ENCODE data around the gene FGF14. TPM values are rescaled to one million over a fixed set of nuclear protein-coding genes. Genes with fewer than 3 reads are reported as not detected.

Gene FGF14
- total RNA-seq, 1 experiment from 2014 or later, result 0.22 TPM

DNA sequence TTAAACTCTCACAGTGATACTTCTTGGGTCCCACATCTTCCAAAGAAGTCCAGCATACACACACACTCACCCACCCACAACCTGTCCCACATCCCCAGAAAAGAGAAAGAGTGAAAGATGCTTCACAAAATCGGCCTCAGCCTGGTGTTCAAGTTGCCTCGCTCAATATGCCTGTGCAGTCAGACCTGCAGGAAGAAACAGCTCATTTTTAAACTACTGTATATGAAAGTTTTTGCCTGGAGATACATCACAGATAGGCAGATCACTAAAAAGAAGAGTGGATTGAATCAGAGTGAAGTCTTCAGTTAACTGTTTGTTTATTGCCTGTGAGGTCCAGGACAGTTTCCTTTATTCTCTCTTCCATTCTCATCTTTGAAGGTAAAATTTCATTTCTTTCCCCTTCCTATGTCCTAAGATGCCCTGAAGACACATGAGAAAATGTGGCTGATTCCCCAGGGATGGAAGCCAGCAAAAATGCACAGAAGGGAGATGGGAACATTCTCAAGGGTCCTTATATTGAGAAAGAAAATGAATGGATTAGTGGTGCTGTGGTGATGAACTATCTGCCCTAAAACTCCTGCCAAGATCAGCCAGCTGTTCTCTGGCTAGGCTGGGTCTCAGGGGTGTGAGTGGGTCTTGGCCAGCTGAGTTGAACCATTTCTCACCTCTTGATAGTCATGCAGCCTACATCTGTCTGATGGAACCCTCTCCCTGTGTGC lies 690.4 kb downstream of the FGF14 start:
- Mint-ChIP-seq H3K4me1 (peaks cover 11% of the 10 kb centered on the region in 2 experiments), H3K27ac (no peak overlapping the region), H3K4me3 (no peak overlapping the region), H3K27me3 (ENCODE audit: low read depth) (peaks cover 3% of the 10 kb centered on the region; the same call in 1 of the 2 replicates), H3K36me3 (ENCODE audit: insufficient read depth in 1 of 3, low read depth in 3 of 3) (no peaks in the 10 kb centered on the region), H3K9me3 (no peaks in the 10 kb centered on the region)
- TF ChIP-seq, protein P1, sequence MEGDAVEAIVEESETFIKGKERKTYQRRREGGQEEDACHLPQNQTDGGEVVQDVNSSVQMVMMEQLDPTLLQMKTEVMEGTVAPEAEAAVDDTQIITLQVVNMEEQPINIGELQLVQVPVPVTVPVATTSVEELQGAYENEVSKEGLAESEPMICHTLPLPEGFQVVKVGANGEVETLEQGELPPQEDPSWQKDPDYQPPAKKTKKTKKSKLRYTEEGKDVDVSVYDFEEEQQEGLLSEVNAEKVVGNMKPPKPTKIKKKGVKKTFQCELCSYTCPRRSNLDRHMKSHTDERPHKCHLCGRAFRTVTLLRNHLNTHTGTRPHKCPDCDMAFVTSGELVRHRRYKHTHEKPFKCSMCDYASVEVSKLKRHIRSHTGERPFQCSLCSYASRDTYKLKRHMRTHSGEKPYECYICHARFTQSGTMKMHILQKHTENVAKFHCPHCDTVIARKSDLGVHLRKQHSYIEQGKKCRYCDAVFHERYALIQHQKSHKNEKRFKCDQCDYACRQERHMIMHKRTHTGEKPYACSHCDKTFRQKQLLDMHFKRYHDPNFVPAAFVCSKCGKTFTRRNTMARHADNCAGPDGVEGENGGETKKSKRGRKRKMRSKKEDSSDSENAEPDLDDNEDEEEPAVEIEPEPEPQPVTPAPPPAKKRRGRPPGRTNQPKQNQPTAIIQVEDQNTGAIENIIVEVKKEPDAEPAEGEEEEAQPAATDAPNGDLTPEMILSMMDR (conservative IDR thresholded peaks at IDR 0.05), result no peak
- Histone ChIP-seq H3K18ac (ENCODE audit: insufficient read length, low read depth, low read length) (no peak overlapping the region), H3K27ac (ENCODE audit: insufficient read length, low read depth, low read length) (no peak overlapping the region), H3K14ac (ENCODE audit: insufficient read depth, low read length) (no peak overlapping the region), H3K27me3 (ENCODE audit: insufficient read depth, low read length) (no peaks in the 10 kb centered on the region), H3K23ac (ENCODE audit: insufficient read length, low read depth, low read length) (no peak overlapping the region), H3T11ph (ENCODE audit: low read length) (no peak overlapping the region), H2BK120ac (ENCODE audit: low read depth, low read length, poor library complexity, severe bottlenecking) (no peak overlapping the region), H2AFZ (ENCODE audit: low read length) (no peak overlapping the region), H3K23me2 (ENCODE audit: insufficient read length, low read depth, low read length, poor library complexity, severe bottlenecking) (no peaks in the 10 kb centered on the region), H4K5ac (ENCODE audit: insufficient read length, low read depth, low read length) (no peak overlapping the region), H3K9ac (ENCODE audit: extremely low read depth, insufficient read length, low read length) (no peak overlapping the region), H2BK20ac (ENCODE audit: low read depth, low read length, poor library complexity, severe bottlenecking) (no peak overlapping the region), H3K9me3 (ENCODE audit: control insufficient read depth, low read depth, low read length) (no peaks in the 10 kb centered on the region), H3K4ac (ENCODE audit: low read depth, low read length) (no peak overlapping the region), H3K56ac (ENCODE audit: insufficient read length, low read depth, low read length) (no peak overlapping the region), H3K79me1 (ENCODE audit: insufficient read depth, low read depth, low read length, poor library complexity, severe bottlenecking) (no peaks in the 10 kb centered on the region), H3K4me1 (ENCODE audit: insufficient read depth, low read length) (0 out of 2 replicates have a peak, but pooled peaks cover 3% of the 10 kb centered on the region), H2BK5ac (ENCODE audit: insufficient read length, low read length) (no peak overlapping the region), H4K8ac (replicated peaks; ENCODE audit: insufficient read length, low read depth, low read length) (no peak overlapping the region), H2BK12ac (ENCODE audit: insufficient read length, low read depth, low read length) (no peak overlapping the region), H4K91ac (ENCODE audit: insufficient read length, low read depth, low read length) (no peak overlapping the region), H3K79me2 (ENCODE audit: insufficient read depth, low read length) (no peaks in the 10 kb centered on the region), H2AK5ac (ENCODE audit: insufficient read length, low read length) (no peak overlapping the region), H4K20me1 (ENCODE audit: control insufficient read depth, insufficient read depth, insufficient read length) (no peaks in the 10 kb centered on the region), H2BK15ac (ENCODE audit: low read depth, low read length) (no peak overlapping the region), H3K4me2 (ENCODE audit: insufficient read depth, insufficient read length, low read length) (no peak overlapping the region)
- DNase-seq, result no peak
- no CpG with 5 or more reads among the region's 2 CpGs for WGBS (ENCODE audit: extremely low coverage, insufficient read length, low lambda C conversion rate)

Data from H9 (cell line).